Esophagus mucosa (tissue), 1 donor: Measurements from ENCODE around the gene PPFIA4. TPM values are rescaled to one million over a fixed set of nuclear protein-coding genes. Genes with fewer than 3 reads are reported as not detected.

Experiments
- ATAC-seq: fragments of 200-7000 bp; cut with Tn5 transposase; one replicate; pipeline ENCODE4 v1.9.1; 2020
- total RNA-seq: library from RNA; stranded (reverse); gene quantifications from one replicate; pipeline ENCODE4 v1.2.4, GENCODE V29; 2023
- donor health status: DM: yes; HTN: yes; CAD: no.

The PPFIA4 gene
- total RNA-seq, 1 donor from 2014 or later = 1.0 TPM

GRCh38 chr1:203017692-203018091, 8.6 kb upstream of the PPFIA4 start:
- no peak for ATAC-seq

- ATAC-seq = peak; percentile 61
Measured at GRCh38 chr1:203022855-203023254, 3.4 kb upstream of the PPFIA4 start.

DNA sequence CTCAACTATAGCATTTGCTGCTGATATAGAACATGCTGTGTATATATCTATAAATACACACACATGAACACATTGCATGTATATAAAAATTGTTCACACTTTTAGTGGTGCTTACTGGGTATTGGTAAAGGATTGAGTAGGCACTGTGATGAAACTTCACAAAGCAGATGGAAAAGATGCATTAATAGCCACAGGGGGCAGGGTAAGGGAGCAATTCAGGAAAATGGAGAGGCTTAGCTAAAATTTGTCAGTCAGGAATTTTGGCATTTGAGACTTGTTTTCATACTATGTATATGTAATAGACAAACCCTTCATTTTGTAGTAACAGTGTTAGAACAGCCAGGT, 633 bp upstream of the PPFIA4 start:
- no peak for ATAC-seq

GRCh38 chr1:203026666-203027663, 674 bp downstream of the PPFIA4 start:
- peak; percentile 33 for ATAC-seq

DNA sequence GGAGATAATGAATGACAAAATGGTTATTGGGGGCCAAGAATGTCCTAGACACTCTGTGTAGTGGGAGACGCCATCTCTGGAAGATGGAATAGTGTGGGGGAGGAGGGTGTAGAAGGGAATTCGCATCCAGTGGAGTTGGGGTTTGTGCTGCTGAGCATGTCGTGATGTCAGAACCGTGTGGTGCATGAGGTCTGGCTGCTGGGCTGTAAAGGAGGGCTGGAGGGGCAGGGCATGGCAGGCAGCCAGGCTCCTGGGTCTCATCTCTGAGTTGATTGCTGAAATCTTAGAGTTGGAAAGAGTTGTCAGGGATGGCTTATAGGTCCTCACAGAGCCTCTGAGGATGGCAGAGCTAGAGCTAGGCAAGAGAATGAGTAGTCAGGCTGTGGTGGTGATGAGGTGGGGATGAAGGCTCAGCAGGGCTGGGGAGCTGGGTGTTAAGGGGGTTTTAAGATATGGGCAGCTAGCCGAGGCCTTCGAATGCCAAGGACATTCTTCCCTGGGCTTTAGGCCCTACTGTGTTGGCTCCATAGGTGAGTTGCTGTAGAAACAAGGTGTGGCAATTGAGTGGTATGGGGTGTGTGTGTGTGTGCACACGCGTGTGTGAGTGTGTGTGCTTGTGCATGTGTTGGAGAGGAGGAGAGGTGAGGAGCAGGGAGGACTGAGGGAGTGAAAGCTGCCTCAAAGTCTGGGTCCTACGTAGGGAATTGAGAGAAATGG, 1.9 kb downstream of the PPFIA4 start:
- no peak for ATAC-seq

DNA sequence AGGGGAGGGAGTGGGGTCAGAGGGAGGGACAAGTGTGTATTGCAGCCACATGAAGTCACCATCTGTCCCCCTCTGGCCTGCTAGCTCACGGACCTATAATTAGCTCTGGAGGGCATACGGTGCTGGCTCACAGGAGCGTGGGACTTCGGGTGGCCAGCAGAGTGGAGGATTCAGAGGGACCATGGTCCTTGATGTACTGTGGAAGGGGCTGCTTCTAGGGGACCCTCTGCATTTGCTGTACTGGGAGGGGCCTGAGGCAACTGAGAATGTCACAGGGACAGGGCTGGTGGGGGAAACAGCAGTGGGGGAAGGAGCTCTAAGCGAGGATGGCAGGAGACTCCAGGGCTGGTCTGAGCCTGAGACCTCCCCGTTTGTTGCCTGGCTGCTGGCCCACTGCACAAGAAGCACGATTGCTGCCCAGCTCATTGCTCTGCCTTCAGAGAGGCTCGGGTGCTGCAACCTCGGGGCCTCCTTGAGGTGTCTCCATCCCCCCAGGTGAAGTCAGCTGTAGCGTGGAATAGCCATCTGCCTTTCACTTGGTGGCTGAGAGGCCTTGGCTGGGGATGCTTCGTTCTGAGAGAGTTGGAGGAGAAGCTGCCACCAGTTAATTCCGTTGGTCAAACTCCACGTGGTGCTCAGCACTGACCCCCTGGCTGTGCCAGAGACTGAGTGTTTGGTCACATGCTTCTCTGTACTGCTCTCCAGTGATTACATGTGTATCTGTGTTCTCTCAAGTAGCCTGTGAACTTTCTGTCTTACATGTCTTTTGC, 2.7 kb downstream of the PPFIA4 start:
- ATAC-seq = no peak

DNA sequence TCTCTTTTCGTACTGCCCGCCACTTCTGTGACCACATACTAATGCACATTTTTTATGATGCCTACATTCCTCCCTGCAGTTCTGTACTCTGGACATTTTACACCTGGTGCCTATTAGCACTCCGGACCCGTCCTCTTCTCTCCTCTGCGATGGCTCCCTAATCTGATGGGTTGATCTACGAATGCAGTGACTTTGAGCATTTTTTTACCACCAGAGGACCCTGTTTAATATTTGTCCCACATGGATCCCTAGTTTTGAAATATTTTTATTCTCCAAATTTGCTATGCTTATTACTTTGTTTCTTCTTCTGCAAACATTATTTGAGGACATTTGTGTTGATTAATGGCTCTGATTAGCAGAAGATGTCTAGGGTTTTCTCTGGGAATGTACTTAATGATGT, 5.2 kb downstream of the PPFIA4 start:
- no peak for ATAC-seq

DNA sequence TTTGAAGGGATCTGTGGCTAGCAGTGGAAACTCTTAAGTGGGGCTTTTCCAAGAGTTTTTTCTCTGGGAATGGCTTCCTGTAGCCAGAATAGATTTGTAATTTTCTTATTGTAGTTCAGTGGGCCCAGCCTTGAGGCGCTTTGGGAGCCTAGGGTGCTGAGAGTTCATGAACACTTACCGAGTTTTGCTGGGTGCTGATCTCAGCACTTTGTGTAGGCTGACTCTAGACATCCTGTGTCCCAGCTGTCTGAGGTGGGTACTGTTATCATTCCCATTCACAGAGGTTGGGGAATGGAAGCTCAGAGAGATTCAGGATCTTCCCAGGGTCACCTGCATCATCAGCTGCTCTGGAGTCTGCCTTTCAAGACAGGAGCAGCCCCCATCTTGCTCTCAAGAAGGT, 7.0 kb downstream of the PPFIA4 start:
- no peak for ATAC-seq

DNA sequence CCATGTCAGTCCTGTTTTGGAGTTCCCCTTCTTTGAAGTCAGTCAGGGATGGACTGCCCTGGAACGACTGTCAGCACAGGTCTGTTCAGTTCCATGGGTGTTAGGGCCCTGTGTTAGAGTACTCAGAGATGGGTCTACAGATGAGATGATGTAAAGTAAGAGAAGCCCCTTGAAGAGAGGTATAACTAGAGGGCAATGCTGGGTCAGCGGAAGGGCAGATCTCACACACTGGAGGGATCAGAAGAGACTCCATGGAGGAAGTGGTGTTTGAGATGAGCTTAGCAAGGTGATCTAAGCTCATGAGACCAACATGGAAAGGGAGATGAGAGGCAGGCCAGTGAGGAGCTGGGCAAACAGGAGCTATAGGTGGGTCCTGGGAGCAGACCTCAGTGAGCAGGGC, 7.6 kb downstream of the PPFIA4 start:
- no peak for ATAC-seq

DNA sequence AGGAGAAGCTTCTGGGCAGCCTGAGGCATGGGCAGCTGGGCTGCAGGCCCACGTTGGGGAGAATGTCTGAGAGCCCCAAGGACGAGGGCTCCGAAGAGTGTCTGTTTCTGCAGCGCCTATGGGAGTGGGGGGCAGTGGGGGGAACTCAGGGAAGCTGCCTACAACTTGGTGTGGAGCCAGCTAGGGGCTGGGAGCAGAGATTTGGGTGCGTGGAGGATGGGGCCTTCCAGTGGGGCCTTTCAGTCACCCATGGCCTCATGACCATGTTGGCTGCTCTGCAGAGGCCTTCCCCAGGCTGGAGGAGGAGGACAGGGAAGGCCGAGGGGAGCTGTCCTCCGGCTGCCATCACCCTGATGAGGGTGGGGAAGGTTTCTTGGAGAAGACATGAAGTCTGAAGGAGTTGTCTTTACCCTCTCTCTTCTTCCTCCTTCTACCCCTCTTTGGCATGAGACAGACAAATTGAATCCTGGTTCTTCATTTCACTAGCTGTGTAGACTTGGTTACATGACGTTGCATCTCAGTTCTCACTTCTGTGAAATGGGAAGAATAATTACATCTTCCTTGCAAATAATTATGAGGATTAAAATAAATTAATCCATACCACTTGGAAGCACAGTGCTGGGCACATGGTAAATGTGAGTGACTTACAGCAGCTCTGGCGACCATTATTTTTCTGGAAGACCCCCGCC, 8.3 kb downstream of the PPFIA4 start:
- ATAC-seq = no peak

DNA sequence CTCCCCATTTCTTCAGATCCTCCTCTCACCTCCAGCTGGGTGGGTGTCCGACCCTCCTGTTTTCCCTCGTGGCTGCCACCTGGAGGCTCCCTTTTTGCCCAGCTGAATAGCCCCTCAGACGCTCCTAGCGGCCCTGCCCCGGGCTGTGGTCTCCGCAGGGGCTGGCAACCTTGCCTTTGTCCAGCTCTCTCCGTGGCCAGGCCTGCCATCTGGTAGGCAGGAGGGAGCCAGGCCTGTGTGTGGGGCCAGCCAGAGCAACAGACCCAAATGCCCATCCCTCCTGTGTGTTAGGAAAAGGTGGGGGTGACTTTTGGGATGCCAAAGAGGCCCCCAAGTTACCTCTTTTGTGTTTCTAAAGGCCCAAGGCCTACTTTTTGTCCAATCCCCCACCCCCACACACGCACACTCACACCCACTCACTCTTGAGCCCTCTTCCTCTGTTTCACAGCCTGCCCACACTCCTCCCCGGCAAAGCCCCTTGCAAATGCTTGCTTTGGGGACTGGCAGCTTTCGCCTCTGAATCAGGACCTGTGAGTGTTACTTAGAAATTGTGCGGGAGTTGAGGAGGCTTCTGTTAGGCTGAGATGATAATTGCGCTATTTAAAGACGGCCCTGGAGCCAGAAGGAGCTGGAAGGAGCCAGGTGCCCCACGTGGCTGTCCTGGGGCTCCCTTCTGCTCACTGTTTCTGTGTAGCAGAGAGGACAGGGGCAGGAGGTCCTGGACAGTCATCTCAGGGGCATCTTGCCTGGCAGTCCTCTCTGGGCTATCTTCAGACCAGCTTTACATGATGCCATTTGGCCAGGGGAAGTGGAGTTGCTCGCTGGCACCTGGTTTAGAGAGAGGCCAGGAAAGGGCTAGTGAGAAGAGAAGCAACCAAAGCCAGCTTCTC, 9.1 kb downstream of the PPFIA4 start:
- ATAC-seq = no peak

GRCh38 chr1:203036135-203036534, 9.8 kb downstream of the PPFIA4 start:
- ATAC-seq = no peak

GRCh38 chr1:203036537-203036936, 10.2 kb downstream of the PPFIA4 start:
- ATAC-seq = no peak

DNA sequence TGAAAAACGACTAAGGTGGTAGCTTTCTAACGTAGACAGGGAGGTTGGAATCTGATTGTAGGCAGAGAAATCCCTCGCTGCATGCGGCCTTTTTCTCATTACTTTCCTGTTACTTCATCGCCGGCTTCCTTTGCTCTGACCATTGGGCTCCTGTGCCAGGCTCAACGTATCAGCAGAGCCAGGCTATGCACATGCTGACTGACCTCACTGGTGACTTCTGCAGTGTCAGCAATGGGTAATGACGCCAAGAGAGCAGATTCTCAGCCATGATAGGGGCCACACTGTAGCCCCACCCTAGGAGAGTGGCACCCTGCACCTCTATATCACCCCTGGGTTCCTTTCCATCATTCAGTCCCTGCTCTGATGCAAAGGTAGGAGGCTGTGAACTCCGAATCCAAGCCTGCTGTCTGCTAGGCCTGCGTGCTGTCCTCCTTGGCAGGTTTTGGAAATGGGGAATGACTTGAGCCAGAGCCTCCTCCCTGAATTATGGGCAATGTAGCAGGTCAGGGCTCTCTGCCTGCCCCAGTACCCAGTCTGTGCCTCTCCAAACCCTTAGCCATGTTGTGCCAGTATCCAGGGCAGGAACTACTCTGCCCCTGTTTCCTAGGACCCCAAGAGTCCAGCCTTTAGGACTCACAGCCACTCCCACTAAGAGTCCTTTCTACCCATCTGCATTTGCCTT, 11.4 kb downstream of the PPFIA4 start:
- ATAC-seq = no peak

GRCh38 chr1:203038217-203038741, 12.0 kb downstream of the PPFIA4 start:
- ATAC-seq = peak; percentile 9

DNA sequence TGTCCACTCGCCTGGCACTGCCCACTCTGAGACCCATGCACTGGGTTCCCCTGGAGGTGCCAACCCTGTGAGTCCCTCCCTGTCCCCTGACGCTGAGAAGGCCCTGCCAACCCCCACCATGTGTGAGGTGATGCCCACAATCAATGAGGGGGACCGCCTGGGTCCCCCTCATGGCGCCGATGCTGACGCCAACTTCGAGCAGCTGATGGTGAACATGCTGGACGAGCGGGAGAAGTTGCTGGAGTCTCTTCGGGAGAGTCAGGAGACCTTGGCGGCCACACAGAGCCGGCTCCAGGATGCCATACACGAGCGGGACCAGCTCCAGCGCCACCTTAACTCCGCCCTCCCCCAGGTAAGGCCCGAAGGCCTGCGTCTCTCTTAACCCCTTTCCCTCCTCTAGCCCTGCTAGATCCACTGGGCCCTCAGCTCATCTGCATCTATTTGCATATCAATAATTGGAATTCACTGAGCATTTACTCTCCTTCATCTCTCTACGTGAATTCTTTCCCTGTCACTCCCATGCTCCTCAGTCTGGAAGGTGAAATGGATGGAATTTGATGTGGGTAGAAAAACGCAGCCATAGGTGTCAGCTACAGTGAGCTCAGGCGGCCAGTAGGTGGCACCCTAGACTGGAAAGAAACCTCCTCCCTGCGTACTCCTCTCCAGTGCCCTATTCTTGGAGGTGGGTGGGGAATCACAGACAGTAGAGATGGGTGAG, 12.8 kb downstream of the PPFIA4 start:
- ATAC-seq = peak; percentile 83

GRCh38 chr1:203039609-203040512, 13.6 kb downstream of the PPFIA4 start:
- ATAC-seq = no peak

DNA sequence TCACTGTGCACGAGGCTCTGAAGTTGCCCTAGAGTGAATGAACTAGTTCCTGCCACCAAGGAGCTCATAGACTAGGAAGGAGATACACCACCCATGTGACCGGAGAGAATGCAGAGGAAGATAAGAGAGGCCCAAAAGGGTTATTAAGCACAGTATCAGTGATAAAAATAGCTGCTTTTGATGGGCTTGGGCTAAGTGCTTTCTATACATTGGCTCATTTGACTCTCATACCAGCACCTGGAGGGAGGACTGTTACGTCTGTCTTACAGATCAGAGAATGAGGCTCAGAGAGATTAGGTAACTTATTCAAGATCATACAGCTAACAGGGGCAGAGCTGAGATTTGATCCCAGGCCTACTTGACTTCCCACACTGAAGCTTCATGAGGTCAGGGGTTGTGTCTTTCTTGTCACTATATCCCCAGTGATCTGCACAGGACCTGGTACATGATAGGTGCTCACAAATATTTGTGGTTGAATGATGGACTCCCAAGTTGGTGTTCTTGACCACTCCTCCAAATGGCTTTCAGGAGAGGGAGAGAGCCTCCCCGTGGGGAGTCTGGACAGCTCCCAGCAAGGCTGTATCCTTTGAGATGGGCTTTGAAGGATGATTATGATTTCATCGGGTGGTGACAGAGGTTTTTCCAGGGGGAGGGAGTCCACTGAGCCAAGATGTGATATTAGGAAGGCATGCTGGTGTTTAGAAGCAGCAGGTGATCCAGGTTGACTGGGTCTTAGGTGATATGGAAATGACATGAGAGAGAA, 14.4 kb downstream of the PPFIA4 start:
- ATAC-seq = no peak
